ENCODE data around the gene TFAP2D.
A peak's percentile ranks its signal among the peaks of the same experiment; 100 is the strongest.

TFAP2D gene

GRCh38 chr6:50713226-50713625 is at the start of gene TFAP2D:
TFAP2D (plus strand) TSS chr6:50713526; CDS start chr6:50714056, 530 bp downstream.
- no peak for DNase-seq

DNA sequence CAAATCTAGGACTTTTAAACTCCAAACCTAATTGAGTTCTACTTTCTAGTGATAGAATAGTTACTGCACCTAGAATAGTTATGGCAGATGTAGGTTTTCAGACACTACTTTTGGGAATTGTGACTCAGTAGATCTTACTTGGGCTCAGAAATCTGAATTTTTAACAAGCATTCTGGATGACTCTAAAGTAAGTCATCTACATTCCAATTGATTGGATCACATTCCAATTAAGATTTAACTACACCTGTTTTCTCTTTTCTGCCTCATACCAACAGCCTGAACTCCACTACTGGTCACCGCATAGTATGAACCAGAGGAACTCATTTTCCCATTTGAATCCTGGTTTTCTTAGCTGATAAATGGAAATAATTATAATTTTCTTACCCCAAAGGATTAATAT is 49.5 kb upstream of the TFAP2D start:
- no peak for DNase-seq

DNA sequence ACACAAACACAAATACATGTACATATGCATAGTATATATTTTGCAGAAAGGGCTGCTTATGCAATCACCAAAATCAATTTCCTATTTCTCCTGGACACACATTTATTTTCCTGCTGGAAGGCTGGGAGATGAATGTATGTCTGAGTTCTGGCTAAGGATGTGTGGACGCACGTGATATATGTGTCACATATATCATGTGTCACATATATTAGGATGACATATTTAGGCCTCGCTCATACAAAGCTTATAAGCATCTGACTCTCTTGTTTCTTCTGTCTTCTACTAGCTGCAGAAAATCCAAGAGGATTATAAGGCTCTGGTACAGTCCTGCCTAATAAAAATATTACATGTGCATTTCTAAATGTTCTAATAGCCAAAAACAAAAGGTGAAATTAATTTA is 47.2 kb upstream of the TFAP2D start:
- no peak for DNase-seq

DNA sequence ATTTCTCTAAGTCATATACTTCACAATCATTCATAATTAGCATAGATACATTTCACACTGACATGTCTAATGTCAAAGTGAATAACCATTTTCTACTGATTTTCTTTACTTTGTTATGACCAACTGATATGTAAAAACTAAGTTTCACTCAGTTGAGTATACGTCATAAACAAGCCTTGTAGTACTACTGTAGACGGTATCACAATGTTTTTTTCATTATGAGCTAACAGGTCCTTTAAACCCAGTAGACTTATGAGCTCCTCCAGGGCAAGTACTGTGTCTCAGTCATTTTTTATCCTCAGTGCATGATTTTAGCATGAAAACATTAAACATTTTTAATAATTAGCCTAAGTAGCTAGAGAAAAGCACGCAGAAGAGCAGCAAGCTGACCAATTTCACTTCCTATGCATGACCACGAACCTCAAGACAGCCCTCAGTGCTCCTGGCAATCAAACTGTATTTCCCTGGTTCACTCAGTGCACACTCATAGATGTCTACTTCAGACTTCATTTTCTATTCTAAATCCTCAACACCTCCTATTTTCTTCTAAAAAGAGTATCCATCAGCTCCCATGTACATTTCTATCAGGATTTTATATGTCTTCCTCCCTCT is 32.0 kb upstream of the TFAP2D start:
- DNase-seq: no peak

DNA sequence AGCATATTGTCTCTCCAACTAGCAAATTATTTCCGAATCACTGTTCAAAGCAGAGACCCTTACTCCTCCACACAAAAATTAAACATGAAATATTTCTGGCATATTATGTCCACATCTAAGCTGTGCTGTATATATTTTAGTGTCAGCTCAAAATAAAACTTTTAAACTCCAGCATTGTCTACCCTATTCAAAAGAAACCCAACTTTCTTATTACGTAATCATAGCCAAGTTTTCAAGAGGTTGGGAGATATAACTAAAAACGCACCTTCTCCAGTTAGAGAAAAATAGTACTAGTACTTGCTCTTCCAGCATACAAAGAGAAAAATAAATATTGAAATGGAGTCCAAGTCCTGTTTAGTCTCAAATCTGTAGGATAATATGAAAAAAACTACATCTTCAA is 24.1 kb upstream of the TFAP2D start:
- DNase-seq: no peak

DNA sequence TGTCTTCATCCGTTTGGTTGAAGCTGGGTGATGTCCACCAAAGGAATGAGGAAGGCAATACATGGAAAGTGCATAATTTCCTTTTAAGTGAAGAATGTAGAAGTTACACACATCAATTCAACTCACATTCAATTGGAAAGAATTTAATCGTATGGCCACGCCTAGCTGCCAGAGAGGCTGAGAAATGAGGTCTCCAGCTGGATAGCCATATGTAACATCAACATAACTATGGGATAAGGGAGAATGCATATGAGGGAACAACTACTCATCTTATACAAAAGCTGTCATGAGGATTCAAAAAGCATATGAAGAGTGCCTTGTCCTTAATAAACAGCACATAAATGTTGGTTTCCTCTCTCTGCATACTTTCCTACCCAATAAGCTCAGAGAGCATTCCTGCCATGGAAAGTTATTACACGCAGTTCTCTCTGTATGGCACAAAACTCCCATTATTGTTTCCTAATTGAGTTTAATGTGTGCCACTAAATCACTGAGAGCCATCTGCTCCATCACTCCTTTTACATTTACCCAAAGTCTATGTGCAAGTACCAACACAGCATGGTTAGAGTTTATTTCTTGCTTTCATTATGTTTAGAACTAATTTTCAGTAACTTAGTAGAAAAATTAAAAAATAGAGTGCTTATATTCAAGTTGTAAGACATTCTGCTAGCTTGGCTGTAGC is 21.4 kb upstream of the TFAP2D start:
- no peak for DNase-seq

- no peak for DNase-seq
Observed at GRCh38 chr6:50698546-50698945, 14.8 kb upstream of the TFAP2D start.

- no peak for DNase-seq
Observed at GRCh38 chr6:50699051-50699775, 14.1 kb upstream of the TFAP2D start.

DNA sequence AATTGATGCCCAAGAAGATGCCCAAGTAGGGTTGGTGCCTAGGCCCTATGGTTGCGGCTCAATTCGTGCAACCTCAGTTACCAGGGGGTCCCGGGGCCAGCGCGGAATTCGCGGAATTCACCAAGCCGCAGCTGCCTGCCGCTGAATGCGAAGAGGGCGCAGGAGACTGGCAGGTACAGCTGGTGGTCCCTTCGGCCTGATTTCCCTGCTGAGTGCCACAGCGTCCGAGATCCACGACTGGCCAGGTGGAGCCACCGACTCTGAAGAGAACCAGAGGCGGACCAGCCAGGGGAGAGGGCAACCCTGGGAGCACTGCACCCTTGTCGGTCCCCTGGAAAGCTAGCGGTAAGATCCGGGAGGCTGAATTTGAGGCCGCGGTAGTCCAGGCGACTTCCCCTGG is 6.8 kb upstream of the TFAP2D start:
- no peak for DNase-seq

DNA sequence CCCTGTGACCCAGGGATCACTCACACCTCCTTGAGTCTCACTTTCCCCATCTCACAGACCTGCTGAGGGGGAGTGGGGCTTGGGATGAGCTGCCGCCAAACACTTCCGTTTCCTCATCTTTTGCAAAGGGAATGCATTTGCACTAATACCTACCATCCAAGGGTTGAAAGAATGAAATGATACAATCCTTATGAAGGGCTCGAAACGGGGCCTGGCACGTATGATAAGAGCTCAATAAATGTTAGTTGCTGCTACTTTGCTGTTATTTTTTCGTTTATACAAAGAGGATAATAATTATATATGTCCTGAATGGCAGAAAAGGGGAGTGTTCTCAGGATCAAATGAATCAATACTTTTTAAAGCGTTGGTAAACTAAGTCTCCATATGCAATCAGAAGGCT is 6.1 kb upstream of the TFAP2D start:
- no peak for DNase-seq

DNA sequence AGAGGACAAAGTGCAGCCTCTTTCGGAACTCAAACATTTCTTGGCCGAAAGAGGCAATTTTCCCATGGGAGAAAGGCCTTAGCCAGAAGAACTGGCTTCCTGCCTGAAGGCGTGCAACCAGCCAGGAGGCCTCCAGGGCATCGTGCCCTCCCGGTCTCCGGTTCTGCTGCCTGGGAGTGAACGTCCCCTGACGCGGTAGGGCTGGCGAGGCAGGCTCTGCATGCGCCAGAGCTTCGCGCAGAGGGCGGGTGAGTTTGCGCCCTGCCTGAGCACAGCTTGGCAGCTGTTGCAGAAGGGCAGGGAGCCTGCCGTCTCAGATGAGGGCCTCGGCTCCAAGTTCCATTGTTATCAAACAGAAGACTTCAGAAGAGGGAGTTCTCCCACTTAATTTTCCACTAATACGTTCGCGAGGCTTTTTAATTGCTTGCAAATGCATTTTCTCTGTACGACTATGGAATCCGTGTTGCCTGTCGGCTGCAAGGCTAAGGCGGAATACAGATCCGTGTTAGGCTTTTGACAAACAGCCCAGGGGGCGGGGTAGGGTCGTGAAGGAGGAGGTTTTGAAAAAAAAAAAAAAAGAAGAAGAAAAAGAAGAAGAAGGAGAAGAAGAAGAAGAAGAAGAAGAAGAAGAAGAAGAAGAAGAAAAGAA is 5.5 kb upstream of the TFAP2D start:
- peak; percentile 3 to 27 for DNase-seq

DNA sequence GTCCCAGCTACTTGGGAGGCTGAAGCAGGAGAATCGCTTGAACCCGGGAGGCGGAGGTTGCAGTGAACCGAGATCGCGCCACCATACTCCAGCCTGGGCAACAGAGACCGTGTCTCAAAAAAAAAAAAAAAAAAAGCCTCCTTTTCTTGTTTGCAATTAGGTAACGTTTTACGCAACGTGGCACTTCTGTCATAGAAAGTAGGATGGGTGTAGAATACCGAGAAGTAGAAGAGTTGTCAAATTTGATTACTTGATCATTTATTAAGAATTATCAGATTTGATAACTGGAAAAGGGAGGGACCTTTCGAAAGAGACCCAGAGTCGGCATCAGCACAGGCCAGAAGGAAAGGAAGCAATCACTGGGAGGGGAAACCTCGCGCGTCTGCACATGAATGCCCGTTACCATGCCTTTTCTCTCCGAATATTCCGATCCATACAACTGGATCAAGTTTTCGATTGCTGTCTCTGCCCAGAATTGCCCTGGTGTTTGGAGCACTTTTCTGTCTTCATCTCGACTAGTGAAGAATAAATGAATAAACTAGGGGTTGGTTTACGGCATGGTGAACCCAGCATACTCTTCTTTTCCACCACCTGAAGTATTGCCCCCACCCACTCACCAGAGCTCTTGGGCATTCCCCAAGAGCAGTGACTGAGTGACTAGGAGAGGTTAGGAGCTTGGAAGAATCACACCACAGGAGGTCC is 4.5 kb upstream of the TFAP2D start:
- DNase-seq: no peak

DNA sequence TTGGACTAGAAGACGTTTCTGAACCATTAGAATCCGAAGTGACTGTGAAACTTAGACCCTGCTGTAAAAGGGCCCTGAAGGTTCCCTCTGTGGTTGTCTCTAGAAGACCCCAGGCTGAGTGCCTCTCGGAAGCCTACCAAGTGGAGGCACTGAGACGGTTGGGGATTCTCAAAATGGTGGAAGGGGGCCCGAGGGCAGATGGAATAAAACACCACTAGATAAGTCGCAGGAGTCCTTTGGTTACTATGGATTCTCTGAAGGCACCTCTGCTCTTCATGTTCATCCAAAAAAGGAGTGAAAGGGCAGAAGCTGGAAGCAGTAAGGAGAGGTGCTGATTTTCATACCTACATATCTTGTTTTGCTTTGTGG is 4.0 kb upstream of the TFAP2D start:
- no peak for DNase-seq

DNA sequence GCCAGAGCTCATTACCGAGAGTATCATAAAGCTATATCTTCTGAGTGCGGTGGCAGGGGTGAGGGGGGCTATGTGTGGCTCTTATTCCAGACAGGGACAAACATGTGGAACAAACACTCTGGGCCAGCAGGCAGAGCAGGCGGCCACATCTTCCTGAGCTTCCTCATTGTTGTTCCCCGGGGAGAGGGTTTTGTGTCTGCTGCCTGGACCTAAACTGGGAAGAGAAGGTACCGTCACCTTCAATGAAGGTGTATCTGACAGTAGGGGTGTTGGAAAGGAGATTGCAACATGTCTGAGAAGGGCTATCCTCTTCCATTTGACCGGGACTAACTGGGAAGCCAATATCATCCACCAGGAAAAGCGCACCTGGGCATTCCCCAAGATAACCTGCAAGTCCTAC is 1.6 kb upstream of the TFAP2D start:
- no peak for DNase-seq

DNA sequence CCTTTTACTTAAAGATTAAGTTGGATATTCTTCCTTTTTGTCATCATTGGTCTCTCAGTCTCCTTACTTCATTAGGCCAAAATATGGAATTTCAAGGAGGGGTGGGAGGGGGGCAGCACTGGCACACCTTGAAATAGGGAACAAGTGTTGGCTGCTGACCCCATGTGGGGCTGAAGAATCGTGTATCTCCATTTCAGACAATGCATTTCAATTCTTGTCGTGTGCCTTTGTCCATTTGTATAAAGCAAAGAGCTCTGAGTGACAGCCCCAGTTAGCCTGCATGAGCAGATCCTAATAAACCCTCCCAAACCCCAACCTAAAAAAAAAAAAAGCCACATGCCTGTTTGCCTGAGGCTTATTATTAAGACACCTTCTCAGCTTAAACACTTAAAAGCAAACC is 1.0 kb upstream of the TFAP2D start:
- DNase-seq: no peak

DNA sequence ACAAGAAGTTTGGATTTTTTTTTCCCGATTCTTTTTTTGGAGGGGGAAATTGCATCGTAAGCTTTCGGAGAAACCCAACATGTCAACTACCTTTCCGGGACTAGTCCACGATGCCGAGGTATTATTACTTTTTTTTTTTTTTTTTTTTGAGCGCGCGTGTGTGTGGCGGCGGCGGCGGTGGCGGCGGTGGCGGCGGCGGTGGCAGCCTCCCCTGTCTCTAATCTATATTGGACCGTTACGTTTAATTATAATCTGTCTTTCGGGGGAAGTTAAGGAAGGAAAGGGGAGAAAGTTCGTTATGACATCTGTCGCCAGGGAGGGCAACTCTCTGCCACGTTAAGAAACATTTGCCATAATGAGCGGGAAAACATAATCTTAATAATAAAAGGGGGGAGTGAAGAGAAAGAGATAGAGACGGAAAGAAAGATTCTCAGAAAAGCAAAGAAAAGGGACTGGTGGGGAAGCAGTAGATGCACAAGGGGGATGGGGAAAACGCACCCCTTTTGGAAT is 706 bp downstream of the TFAP2D start:
- DNase-seq: no peak

DNA sequence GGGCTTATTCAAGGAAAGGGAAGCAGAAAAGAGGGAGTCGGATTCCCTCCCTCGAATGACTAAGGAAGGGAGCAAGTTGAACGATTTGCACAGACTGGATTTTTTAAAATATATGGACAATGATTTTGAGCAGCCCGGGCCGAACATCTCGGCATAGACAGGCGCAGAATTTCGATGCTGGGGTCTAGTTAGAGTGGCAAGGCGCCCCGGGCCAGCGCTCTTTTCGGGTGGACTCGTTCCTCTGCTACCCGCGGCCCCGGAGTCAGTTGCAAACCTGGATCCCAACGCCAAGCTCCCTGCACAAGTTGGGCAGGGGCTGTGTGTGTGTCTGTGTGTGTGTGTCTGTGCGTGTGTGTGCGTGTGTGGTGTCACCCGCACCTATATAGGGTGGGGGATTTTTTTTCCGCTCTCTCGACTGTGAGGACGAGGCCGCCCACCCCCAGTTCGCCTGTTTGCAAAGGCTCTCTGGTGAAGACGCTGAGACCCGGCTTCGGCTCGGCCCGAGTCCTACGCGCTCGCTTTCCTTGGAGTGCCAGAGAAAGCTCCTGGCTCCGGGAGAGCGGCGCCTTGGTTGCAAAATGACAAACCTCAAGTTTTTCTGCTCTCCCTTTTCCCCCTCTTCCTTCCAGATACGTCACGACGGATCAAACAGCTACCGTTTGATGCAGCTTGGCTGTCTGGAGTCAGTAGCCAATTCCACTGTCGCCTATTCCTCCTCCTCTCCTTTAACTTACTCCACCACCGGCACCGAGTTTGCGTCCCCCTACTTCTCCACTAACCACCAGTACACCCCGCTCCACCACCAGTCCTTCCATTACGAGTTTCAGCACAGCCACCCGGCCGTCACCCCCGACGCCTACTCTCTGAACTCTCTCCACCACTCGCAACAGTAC is 1.4 kb downstream of the TFAP2D start:
- no peak for DNase-seq

- DNase-seq: no peak
Observed at GRCh38 chr6:50716899-50717509, 3.7 kb downstream of the TFAP2D start.

- DNase-seq: no peak
Observed at GRCh38 chr6:50717734-50718457, 4.6 kb downstream of the TFAP2D start.

DNA sequence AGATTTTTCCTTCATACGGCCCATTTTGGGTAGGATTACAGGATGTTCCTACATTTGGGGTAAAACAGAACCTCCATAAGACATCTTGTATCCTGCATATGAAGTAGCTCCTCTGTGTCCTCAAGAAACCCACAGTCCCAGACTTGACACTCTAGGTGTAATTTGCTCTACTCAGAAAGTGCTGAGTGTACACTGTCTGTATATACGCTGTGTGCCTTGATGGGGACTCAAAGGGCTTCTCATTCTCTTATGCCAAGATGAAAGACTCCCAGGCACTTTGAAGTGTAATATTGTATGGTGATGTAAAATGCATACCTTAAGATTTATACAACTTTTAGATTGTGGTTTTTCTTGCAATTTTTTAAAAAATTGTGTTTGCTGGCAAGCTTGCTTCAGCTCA is 5.2 kb downstream of the TFAP2D start:
- no peak for DNase-seq

DNA sequence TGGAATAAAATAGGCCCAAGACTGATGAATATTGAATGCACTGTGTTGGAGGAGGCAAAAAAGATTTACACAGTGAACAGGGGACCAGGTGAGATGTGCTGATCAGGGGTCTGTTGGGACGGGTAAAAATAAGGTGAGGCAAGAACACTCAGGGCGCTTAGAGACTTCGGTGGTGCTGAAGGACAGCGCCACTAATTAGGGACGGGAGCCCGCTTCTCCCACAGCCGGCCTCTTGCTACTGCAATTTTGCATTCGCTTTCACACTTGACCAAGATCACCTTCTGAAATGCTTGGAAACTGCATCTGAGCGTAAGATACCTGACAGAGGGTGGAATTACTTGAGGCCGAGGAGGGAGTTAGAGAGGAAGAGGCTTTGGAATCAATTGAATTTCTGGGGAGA is 7.3 kb downstream of the TFAP2D start:
- no peak for DNase-seq
